EL (cell line): ENCODE data around the gene ILDR1.

ENCODE experiments used
- DNase-seq: peaks from one replicate; pipeline ENCODE4 v3.0.0-alpha.2; 2016

The ILDR1 gene

DNA sequence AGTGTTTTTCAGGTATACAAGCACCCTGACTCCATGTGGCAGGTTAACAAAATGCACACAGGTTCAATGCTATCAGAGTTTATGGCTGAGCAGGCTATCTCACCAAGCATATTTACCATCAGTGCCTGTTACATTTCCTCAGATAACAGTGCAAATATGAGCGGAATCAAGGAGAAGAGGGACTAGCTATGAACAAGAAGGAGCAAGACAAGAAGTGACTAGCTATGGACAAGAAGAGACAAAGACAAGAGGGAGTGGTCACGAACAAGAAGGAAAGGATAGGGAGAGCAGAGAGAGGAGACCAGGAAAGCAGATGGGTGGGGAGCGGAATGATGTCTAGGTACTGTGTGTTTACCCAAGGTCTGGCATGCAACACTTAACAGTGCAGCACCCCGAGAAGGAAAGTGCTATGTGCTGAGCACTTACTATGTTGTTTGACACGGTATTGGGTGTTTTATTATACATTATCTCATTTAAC lies 8.6 kb downstream of the ILDR1 start:
- no peak for DNase-seq

GRCh38 chr3:122012821-122013220 lies 9.2 kb downstream of the ILDR1 start:
- DNase-seq: no peak

GRCh38 chr3:122011396-122011795 lies 10.7 kb downstream of the ILDR1 start:
- no peak for DNase-seq

- DNase-seq: no peak
Measured at GRCh38 chr3:122010506-122010905, 11.5 kb downstream of the ILDR1 start.

- DNase-seq: no peak
Measured at GRCh38 chr3:122008166-122008565, 13.9 kb downstream of the ILDR1 start.

DNA sequence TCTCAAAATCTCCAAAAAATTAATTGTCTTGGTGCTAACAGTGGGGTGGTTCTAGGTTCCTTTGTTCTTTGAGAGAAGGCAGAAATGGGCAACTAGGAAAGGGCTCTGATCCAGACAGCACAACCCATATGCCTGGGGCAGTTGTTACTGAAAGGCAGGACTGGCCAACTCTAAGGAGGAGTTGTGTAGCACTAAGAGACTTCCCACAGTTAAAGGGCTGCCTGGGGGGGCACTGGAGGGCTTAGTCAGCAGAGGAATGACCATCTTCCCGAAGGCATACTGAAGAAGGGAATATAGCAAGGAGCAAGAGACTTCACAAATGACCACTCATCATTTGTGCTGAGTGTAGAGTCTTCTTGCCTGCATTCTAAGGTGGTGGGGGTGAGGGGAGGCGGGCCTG lies 15.8 kb downstream of the ILDR1 start:
- no peak for DNase-seq

DNA sequence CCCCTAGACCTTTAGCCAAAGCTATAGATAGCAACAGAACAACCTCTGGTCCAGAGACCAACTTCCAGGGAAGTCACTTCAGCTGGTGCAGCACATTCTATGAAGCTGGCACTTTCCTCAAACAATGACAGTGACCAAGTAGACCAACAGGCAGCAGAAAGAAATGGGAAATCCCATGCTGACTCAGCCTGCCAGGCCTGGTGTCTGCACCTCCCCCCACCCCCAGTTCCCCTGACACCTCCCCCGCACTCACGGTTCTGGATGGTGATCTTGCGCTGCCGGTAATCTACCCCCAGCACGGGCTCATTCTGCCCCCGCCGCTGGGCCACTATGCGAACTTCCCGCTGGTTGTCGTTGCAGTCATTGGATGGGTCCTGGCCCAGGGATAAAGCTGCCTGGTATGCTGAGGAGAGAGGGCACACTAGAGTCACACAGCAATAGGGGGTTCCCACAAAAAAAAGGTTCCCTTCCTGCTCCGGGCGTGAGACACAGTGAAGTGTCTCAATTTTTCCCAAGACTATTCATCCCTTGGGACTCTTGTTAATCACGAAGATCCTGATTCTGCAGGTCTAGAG lies 17.0 kb downstream of the ILDR1 start:
- no peak for DNase-seq

DNA sequence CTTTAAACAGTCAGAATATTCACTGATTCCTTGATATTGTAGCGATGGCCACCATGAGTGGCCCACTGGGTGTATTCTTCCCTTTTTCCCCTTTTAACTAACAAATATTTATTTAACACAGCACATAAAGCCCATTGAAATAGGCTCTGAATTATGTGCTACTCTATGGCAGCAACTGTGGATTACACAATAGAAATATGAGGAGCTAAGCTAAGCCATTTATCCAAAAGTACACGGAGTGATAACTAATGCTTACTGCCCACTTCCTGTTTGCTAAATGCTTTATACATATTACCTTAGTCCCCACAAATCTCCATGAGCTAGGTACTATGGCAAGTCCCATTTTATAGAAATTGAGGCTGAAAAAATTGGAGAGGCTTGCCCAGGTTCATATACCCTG lies 17.9 kb downstream of the ILDR1 start:
- no peak for DNase-seq

- no peak for DNase-seq
Measured at GRCh38 chr3:122003606-122004005, 18.4 kb downstream of the ILDR1 start.

DNA sequence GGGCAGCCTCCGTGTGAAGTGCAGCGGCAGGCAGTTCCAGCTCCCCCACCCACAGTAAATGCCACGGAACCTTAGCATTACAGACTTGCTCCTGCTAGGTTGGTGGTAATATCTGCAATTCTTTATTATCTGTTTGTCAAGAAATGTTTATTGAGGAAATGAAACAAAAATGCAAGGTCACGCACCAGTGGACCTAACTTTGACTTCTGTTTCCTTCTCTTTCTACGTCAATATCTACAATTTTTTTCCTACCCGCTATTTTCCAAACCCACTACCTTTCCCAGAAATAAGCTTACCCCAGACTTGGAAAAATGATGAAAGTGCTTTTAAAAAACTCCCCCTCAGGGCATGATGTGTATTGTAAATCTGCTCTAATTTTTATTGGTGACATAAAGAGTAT lies 18.9 kb downstream of the ILDR1 start:
- no peak for DNase-seq

GRCh38 chr3:122002611-122003010 lies 19.4 kb downstream of the ILDR1 start:
- DNase-seq: no peak

DNA sequence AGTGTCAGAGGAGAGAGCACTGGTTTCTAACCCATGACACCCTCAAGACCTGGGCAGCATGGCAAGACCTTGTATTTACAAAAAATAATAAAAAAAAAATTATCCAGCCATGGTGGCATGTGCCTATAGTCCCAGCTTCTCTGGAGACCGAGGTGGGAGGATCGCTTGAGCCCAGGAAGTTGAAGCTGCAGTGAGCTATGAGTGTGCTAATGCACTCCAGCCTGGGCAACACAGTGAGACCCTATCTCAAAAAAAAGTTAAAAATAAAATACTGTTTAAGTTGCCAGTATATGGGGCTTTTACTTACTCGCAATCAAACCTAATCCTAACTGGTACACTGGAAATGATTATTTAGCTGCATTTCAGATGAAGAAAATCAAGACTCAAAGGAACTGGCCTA lies 20.2 kb downstream of the ILDR1 start:
- no peak for DNase-seq

GRCh38 chr3:122000936-122001605 lies 21.0 kb downstream of the ILDR1 start:
- peak; percentile 7 for DNase-seq

- DNase-seq: no peak
Measured at GRCh38 chr3:121999931-122000330, 22.1 kb downstream of the ILDR1 start.

DNA sequence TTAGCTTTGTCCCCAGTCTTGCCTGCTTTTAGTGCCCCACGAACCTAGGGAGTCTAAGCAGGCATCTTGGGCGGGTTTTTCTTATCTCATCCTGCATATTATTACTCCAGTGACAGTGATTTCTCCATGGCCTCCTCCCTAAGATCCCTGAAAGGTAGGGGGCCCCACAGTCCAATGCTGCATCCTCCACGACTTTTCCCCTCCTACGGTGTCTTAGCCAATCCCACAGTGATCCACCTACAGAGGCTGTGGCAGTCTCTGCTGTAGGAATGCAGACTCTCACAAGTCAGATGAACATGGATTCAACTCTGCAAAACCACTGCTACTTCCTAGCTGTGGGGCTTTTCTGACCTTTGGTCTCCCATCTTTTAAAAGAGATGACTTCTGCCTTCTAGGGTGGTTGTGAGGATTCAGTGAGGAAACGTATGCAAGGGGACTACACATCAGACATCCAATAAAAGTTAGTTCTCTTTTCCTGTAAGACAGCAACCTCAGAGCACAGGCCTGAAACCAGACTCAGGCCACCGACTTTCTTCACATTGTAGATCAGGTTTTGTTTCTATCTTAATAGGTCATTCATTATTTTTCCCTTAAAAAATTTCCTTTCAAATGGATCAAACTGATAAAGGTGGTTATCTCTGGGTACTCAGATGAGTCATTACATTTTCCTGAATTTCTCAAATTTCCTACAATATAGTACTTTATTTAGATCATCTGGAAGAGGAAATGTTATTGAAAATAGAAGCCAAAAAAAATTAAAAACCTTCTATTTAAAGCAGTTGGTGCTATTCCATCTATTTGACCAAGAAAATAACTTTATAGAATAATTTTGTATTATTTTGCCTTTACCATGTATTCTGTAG lies 23.2 kb downstream of the ILDR1 start:
- DNase-seq: no peak

- peak; percentile 66 for DNase-seq
Measured at GRCh38 chr3:121998030-121998580, 23.9 kb downstream of the ILDR1 start.

DNA sequence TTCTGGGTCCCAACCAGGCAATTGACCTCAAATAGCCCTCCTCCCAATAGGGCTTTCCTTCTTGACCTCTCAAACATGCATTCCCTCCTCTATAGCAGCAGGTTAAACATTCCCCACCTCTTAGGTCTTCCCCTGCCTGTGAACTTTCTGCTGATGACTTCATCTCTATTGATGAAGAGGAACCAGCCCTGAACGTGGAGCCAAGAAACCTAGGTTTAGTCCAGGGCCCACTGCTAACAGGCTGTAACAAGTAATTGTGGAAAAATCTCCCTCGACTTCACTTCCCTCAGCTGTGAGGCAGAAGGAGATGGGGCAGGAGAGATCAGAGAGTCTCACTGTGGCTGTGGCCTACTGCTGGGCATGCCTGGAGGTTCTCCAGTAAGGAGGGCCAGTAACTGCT lies 24.7 kb downstream of the ILDR1 start:
- DNase-seq: no peak

- DNase-seq: no peak
Measured at GRCh38 chr3:121996441-121996840, 25.6 kb downstream of the ILDR1 start.

DNA sequence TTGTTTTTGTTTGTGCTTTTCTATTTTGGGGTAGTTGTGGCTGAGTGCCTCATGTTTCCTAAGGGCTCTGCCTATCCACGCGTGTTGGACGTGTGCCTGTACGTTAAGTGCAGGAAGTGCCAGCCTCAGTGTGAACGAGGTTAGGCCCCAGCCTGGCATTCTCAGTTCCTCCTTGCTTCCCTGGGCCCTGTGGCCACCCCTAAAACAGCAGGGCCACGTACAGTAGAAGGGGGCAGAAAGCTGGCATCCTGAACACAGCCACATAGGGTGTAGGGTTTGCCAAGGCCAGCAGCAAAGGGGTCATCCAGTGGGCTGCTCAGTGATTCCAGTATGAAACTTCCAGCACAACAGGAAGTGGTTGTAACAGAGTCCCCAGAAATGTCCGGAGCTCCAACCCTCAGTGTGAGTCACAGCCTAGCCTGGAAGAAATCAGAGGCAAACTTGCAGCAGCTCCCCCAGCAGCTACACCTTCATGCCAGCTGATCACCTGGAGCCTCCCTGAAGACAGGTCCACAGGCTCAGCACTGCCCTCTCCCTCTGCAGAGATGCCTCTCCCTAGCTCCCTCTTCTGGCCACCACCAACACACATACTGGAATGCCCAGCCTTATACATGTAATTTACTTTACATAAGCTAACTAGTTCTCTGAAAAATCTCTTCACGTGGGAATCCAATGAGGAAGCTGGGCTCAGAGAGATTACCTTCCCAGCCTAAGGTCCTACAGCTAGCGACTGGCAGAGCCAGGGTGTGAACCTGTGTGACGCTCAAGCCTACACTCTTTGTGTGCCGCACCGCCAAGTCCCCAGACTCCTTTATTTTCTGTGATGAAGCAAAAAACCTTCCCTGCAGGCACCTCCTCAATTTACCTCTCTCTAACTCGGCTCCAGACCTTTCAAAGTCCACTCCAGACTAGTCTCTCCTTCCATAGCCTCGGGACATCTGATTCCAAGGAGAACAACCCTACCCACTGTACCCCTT lies 26.6 kb downstream of the ILDR1 start:
- DNase-seq: peak; percentile 78

GRCh38 chr3:121994551-121994950 lies 27.5 kb downstream of the ILDR1 start:
- DNase-seq: no peak

- DNase-seq: no peak
Measured at GRCh38 chr3:121992601-121993560, 29.2 kb downstream of the ILDR1 start.
